A549 (cell line): ENCODE results near the gene UBE2N.

Experiments used
- BHLHE40 ChIP-seq: IDR thresholded peaks from 2 replicates; pipeline ENCODE4 v1.6.1; 2012; ENCODE audit warnings: low read depth, low read length, inconsistent platforms
- CEBPB ChIP-seq, 2 experiments: fragments of >200 bp in 1 of 2; sonication (Bioruptor Twin) in 1 of 2; formaldehyde crosslinking in 1 of 2; IDR thresholded peaks; 2 replicates each; pipeline ENCODE4 v1.6.1; 2012 to 2016
- CTCF ChIP-seq: fragments of >200 bp; sonication (Bioruptor Twin); formaldehyde crosslinking; IDR thresholded peaks from 3 replicates; pipeline ENCODE4 v1.5.1; 2016
- NFE2L2 ChIP-seq: fragments of 150-350 bp; conservative IDR thresholded peaks from 2 replicates; pipeline ENCODE4 v1.6.1; 2014; ENCODE audit warnings: low read length
- POLR2A ChIP-seq: IDR thresholded peaks from 2 replicates; pipeline ENCODE4 v1.6.1; 2012; ENCODE audit warnings: mild to moderate bottlenecking, low read length

- no peak for TF ChIP-seq CTCF
- TF ChIP-seq POLR2A = no peak
- no peak for TF ChIP-seq BHLHE40
- no peak for TF ChIP-seq CEBPB (IDR thresholded peaks at IDR 0.05)
- TF ChIP-seq NFE2L2 = no peak
These were observed 62.3 kb downstream of the UBE2N start for GRCh38 chr12:93379326-93379980.
